ENCODE measurements around the gene NOD2.

The NOD2 gene

GRCh38 chr16:50708373-50709060 lies 15.1 kb downstream of the NOD2 start:
- H3K4me1 ChIP-seq (ENCODE audit: control insufficient read depth, insufficient read depth, low read length): peaks cover 14% of the 10 kb centered on the region
- no peak overlapping the region for H3K27ac ChIP-seq (ENCODE audit: low read length)
- H3K36me3 ChIP-seq (ENCODE audit: control insufficient read depth in 2 of 2, insufficient read depth in 2 of 2, low read length in 2 of 2): no peaks in the 10 kb centered on the region
- H3K4me3 ChIP-seq (ENCODE audit: low read length in 2 of 2): no peak overlapping the region
- no peak overlapping the region for H3K9ac ChIP-seq (ENCODE audit: low read length in 2 of 2)
- H3K27me3 ChIP-seq (ENCODE audit: control insufficient read depth in 1 of 2, insufficient read depth in 2 of 2, low read length in 2 of 2): no peaks in the 10 kb centered on the region
- H3K9me3 ChIP-seq (ENCODE audit: control insufficient read depth in 2 of 2, low read length in 2 of 2): peaks cover 0 to 7% of the 10 kb centered on the region in 2 donors

GRCh38 chr16:50709061-50709684 lies 15.8 kb downstream of the NOD2 start:
- peaks cover 0 to 1% of the 10 kb centered on the region in 2 donors for H3K9me3 ChIP-seq (ENCODE audit: control insufficient read depth in 2 of 2, low read length in 2 of 2)
- peaks cover 14% of the 10 kb centered on the region for H3K4me1 ChIP-seq (ENCODE audit: control insufficient read depth, insufficient read depth, low read length)
- H3K36me3 ChIP-seq (ENCODE audit: control insufficient read depth in 2 of 2, insufficient read depth in 2 of 2, low read length in 2 of 2): no peaks in the 10 kb centered on the region
- H3K27ac ChIP-seq (ENCODE audit: low read length): no peak overlapping the region
- no peak overlapping the region for H3K9ac ChIP-seq (ENCODE audit: low read length in 2 of 2)
- no peak overlapping the region for H3K4me3 ChIP-seq (ENCODE audit: low read length in 2 of 2)
- H3K27me3 ChIP-seq (ENCODE audit: control insufficient read depth in 1 of 2, insufficient read depth in 2 of 2, low read length in 2 of 2): no peaks in the 10 kb centered on the region

GRCh38 chr16:50709980-50710379 lies 16.6 kb downstream of the NOD2 start:
- no peaks in the 10 kb centered on the region for H3K27me3 ChIP-seq (ENCODE audit: control insufficient read depth in 1 of 2, insufficient read depth in 2 of 2, low read length in 2 of 2)
- no peaks in the 10 kb centered on the region for H3K36me3 ChIP-seq (ENCODE audit: control insufficient read depth in 2 of 2, insufficient read depth in 2 of 2, low read length in 2 of 2)
- peaks cover 14% of the 10 kb centered on the region for H3K4me1 ChIP-seq (ENCODE audit: control insufficient read depth, insufficient read depth, low read length)
- no peaks in the 10 kb centered on the region for H3K9me3 ChIP-seq (ENCODE audit: control insufficient read depth in 2 of 2, low read length in 2 of 2)
- H3K4me3 ChIP-seq (ENCODE audit: low read length in 2 of 2): no peak overlapping the region
- no peak overlapping the region for H3K27ac ChIP-seq (ENCODE audit: low read length)
- no peak overlapping the region for H3K9ac ChIP-seq (ENCODE audit: low read length in 2 of 2)

GRCh38 chr16:50711040-50711439 lies 17.6 kb downstream of the NOD2 start:
- no peak overlapping the region for H3K9ac ChIP-seq (ENCODE audit: low read length in 2 of 2)
- no peak overlapping the region for H3K4me3 ChIP-seq (ENCODE audit: low read length in 2 of 2)
- H3K27me3 ChIP-seq (ENCODE audit: control insufficient read depth in 1 of 2, insufficient read depth in 2 of 2, low read length in 2 of 2): no peaks in the 10 kb centered on the region
- peaks cover 14% of the 10 kb centered on the region for H3K4me1 ChIP-seq (ENCODE audit: control insufficient read depth, insufficient read depth, low read length)
- H3K36me3 ChIP-seq (ENCODE audit: control insufficient read depth in 2 of 2, insufficient read depth in 2 of 2, low read length in 2 of 2): no peaks in the 10 kb centered on the region
- no peaks in the 10 kb centered on the region for H3K9me3 ChIP-seq (ENCODE audit: control insufficient read depth in 2 of 2, low read length in 2 of 2)
- no peak overlapping the region for H3K27ac ChIP-seq (ENCODE audit: low read length)

- Histone ChIP-seq H3K9me3 (ENCODE audit: control insufficient read depth in 2 of 2, low read length in 2 of 2) (no peaks in the 10 kb centered on the region), H3K27me3 (ENCODE audit: control insufficient read depth in 1 of 2, insufficient read depth in 2 of 2, low read length in 2 of 2) (no peaks in the 10 kb centered on the region), H3K4me1 (ENCODE audit: control insufficient read depth, insufficient read depth, low read length) (peaks cover 14% of the 10 kb centered on the region), H3K4me3 (ENCODE audit: low read length in 2 of 2) (peak overlapping the region in 1 of 2 donors; percentile 29), H3K27ac (ENCODE audit: low read length) (no peak overlapping the region), H3K9ac (ENCODE audit: low read length in 2 of 2) (no peak overlapping the region), H3K36me3 (ENCODE audit: control insufficient read depth in 2 of 2, insufficient read depth in 2 of 2, low read length in 2 of 2) (no peaks in the 10 kb centered on the region)
Measured at GRCh38 chr16:50711862-50712559, 18.6 kb downstream of the NOD2 start.

GRCh38 chr16:50712560-50712898 lies 19.1 kb downstream of the NOD2 start:
- Histone ChIP-seq H3K9ac (ENCODE audit: low read length in 2 of 2) (no peak overlapping the region), H3K4me1 (ENCODE audit: control insufficient read depth, insufficient read depth, low read length) (peaks cover 14% of the 10 kb centered on the region), H3K4me3 (ENCODE audit: low read length in 2 of 2) (no peak overlapping the region), H3K27ac (ENCODE audit: low read length) (no peak overlapping the region), H3K27me3 (ENCODE audit: control insufficient read depth in 1 of 2, insufficient read depth in 2 of 2, low read length in 2 of 2) (no peaks in the 10 kb centered on the region), H3K36me3 (ENCODE audit: control insufficient read depth in 2 of 2, insufficient read depth in 2 of 2, low read length in 2 of 2) (no peaks in the 10 kb centered on the region), H3K9me3 (ENCODE audit: control insufficient read depth in 2 of 2, low read length in 2 of 2) (no peaks in the 10 kb centered on the region)

- Histone ChIP-seq H3K9ac (ENCODE audit: low read length in 2 of 2) (no peak overlapping the region), H3K9me3 (ENCODE audit: control insufficient read depth in 2 of 2, low read length in 2 of 2) (no peaks in the 10 kb centered on the region)
Measured at GRCh38 chr16:50712956-50713355, 19.6 kb downstream of the NOD2 start.

GRCh38 chr16:50717091-50717490 lies 23.7 kb downstream of the NOD2 start:
- no peaks in the 10 kb centered on the region for H3K9me3 ChIP-seq (ENCODE audit: control insufficient read depth in 2 of 2, low read length in 2 of 2)
- H3K36me3 ChIP-seq (ENCODE audit: control insufficient read depth in 2 of 2, insufficient read depth in 2 of 2, low read length in 2 of 2): no peaks in the 10 kb centered on the region
- no peaks in the 10 kb centered on the region for H3K27me3 ChIP-seq (ENCODE audit: control insufficient read depth in 1 of 2, insufficient read depth in 2 of 2, low read length in 2 of 2)
- no peak overlapping the region for H3K9ac ChIP-seq (ENCODE audit: low read length in 2 of 2)
- H3K4me1 ChIP-seq (ENCODE audit: control insufficient read depth, insufficient read depth, low read length): peaks cover 5% of the 10 kb centered on the region
- no peak overlapping the region for H3K4me3 ChIP-seq (ENCODE audit: low read length in 2 of 2)
- no peak overlapping the region for H3K27ac ChIP-seq (ENCODE audit: low read length)

More at GRCh38 chr16:50712956-50713355, 19.6 kb downstream of the NOD2 start:
- Histone ChIP-seq H3K27ac (ENCODE audit: low read length) (no peak overlapping the region), H3K27me3 (ENCODE audit: control insufficient read depth in 1 of 2, insufficient read depth in 2 of 2, low read length in 2 of 2) (no peaks in the 10 kb centered on the region), H3K4me1 (ENCODE audit: control insufficient read depth, insufficient read depth, low read length) (peaks cover 14% of the 10 kb centered on the region), H3K4me3 (ENCODE audit: low read length in 2 of 2) (no peak overlapping the region), H3K36me3 (ENCODE audit: control insufficient read depth in 2 of 2, insufficient read depth in 2 of 2, low read length in 2 of 2) (no peaks in the 10 kb centered on the region)

- no peak overlapping the region for H3K27ac ChIP-seq (ENCODE audit: low read length)
- H3K4me1 ChIP-seq (ENCODE audit: control insufficient read depth, insufficient read depth, low read length): peaks cover 3% of the 10 kb centered on the region
- H3K9me3 ChIP-seq (ENCODE audit: control insufficient read depth in 2 of 2, low read length in 2 of 2): no peaks in the 10 kb centered on the region
- H3K36me3 ChIP-seq (ENCODE audit: control insufficient read depth in 2 of 2, insufficient read depth in 2 of 2, low read length in 2 of 2): no peaks in the 10 kb centered on the region
- H3K9ac ChIP-seq (ENCODE audit: low read length in 2 of 2): no peak overlapping the region
- no peaks in the 10 kb centered on the region for H3K27me3 ChIP-seq (ENCODE audit: control insufficient read depth in 1 of 2, insufficient read depth in 2 of 2, low read length in 2 of 2)
- H3K4me3 ChIP-seq (ENCODE audit: low read length in 2 of 2): no peak overlapping the region
Measured at GRCh38 chr16:50717494-50717893, 24.1 kb downstream of the NOD2 start.

GRCh38 chr16:50718061-50718760 lies 24.8 kb downstream of the NOD2 start:
- Histone ChIP-seq H3K9me3 (ENCODE audit: control insufficient read depth in 2 of 2, low read length in 2 of 2) (no peaks in the 10 kb centered on the region), H3K4me3 (ENCODE audit: low read length in 2 of 2) (peak overlapping the region in 1 of 2 donors; percentile 19), H3K4me1 (ENCODE audit: control insufficient read depth, insufficient read depth, low read length) (no peaks in the 10 kb centered on the region), H3K27me3 (ENCODE audit: control insufficient read depth in 1 of 2, insufficient read depth in 2 of 2, low read length in 2 of 2) (no peaks in the 10 kb centered on the region), H3K36me3 (ENCODE audit: control insufficient read depth in 2 of 2, insufficient read depth in 2 of 2, low read length in 2 of 2) (no peaks in the 10 kb centered on the region), H3K27ac (ENCODE audit: low read length) (no peak overlapping the region), H3K9ac (ENCODE audit: low read length in 2 of 2) (no peak overlapping the region)
